Activated T-cell treated with anti-CD3 and anti-CD28 coated beads, Interleukin-2, amount 50 U/mL, for 4 hours (primary cell): Measurements from ENCODE around the gene MGST3. TPM values are rescaled to one million over a fixed set of nuclear protein-coding genes. Genes with fewer than 3 reads are reported as not detected.
"Not testable (repeated sequence)": the region's sequence is repeated elsewhere in the genome, so short reads cannot be mapped to it uniquely, and the experiment has no call there.

Experiments used
- ATAC-seq, 2 donors: fragments of 200-7000 bp; cut with Tn5 transposase; one replicate each; pipeline ENCODE4 v1.10.0; 2021
- DNase-seq: peaks from one replicate; pipeline ENCODE4 v3.0.0-alpha.2; 2020
- H3K27me3 Mint-ChIP-seq: one replicate; pipeline ENCODE4 v1.8.0; 2021; ENCODE audit warnings: low read depth, mixed read lengths
- H3K36me3 Mint-ChIP-seq: one replicate; pipeline ENCODE4 v1.8.0; 2022; ENCODE audit warnings: mixed read lengths; ENCODE audit not compliant: insufficient read depth
- H3K4me1 Mint-ChIP-seq: one replicate; pipeline ENCODE4 v1.8.0; 2021; ENCODE audit warnings: low read depth, mixed read lengths
- H3K4me3 Mint-ChIP-seq: one replicate; pipeline ENCODE4 v1.8.0; 2021; ENCODE audit warnings: mild to moderate bottlenecking, moderate library complexity, mixed read lengths
- H3K9me3 Mint-ChIP-seq: one replicate; pipeline ENCODE4 v1.8.0; 2021; ENCODE audit warnings: mixed read lengths
- total RNA-seq, 3 donors: library from RNA; stranded (reverse); gene quantifications; one replicate each; pipeline ENCODE4 v1.2.1, GENCODE V29; 2021

The MGST3 gene
- 10 to 100 TPM in 2 of 3 donors, 1 to 10 TPM in 1; 7.3 to 12.8 (median 11.5) TPM for total RNA-seq

- no peaks in the 10 kb centered on the region for H3K36me3 Mint-ChIP-seq
- no peak within 1 kb of the TSS for H3K4me3 Mint-ChIP-seq
- peak; percentile 94 for DNase-seq
- H3K27me3 Mint-ChIP-seq: no peaks in the 10 kb centered on the region
- peak; percentile 93 to 94 for ATAC-seq
- H3K4me1 Mint-ChIP-seq: peaks cover 19% of the 10 kb centered on the region
- H3K9me3 Mint-ChIP-seq: no peaks in the 10 kb centered on the region
Measured at GRCh38 chr1:165630629-165631341, at the start of gene MGST3. Gene MGST3, plus strand, starts transcription at chr1:165631234. Its CDS starts 18,614 bp downstream, at chr1:165649848.

GRCh38 chr1:165581926-165582325 is 49.1 kb upstream of the MGST3 start:
- no peaks in the 10 kb centered on the region for H3K4me1 Mint-ChIP-seq
- H3K9me3 Mint-ChIP-seq: no peaks in the 10 kb centered on the region
- H3K4me3 Mint-ChIP-seq: no peak overlapping the region
- H3K27me3 Mint-ChIP-seq: peaks cover 16% of the 10 kb centered on the region
- no peaks in the 10 kb centered on the region for H3K36me3 Mint-ChIP-seq
- ATAC-seq (no peak), DNase-seq (no peak)

- ATAC-seq (no peak), DNase-seq (no peak)
- peaks cover 29% of the 10 kb centered on the region for H3K27me3 Mint-ChIP-seq
Measured at GRCh38 chr1:165586398-165586797, 44.6 kb upstream of the MGST3 start.

GRCh38 chr1:165591391-165591790 is 39.6 kb upstream of the MGST3 start:
- H3K27me3 Mint-ChIP-seq: peaks cover 43% of the 10 kb centered on the region
- H3K36me3 Mint-ChIP-seq, ATAC-seq, H3K4me3 Mint-ChIP-seq, H3K9me3 Mint-ChIP-seq, DNase-seq, H3K4me1 Mint-ChIP-seq: not testable (repeated sequence)

More at GRCh38 chr1:165586398-165586797, 44.6 kb upstream of the MGST3 start:
- Mint-ChIP-seq H3K9me3 (no peaks in the 10 kb centered on the region), H3K4me1 (no peaks in the 10 kb centered on the region), H3K36me3 (no peaks in the 10 kb centered on the region), H3K4me3 (no peak overlapping the region)

- H3K27me3 Mint-ChIP-seq: peaks cover 53% of the 10 kb centered on the region
- no peaks in the 10 kb centered on the region for H3K36me3 Mint-ChIP-seq
- peaks cover 17% of the 10 kb centered on the region for H3K4me1 Mint-ChIP-seq
- ATAC-seq (peak; percentile 36 to 53), DNase-seq (peak; percentile 80)
- no peak overlapping the region for H3K4me3 Mint-ChIP-seq
- no peaks in the 10 kb centered on the region for H3K9me3 Mint-ChIP-seq
Measured at GRCh38 chr1:165592945-165593823, 37.9 kb upstream of the MGST3 start.

- DNase-seq (no peak), ATAC-seq (no peak)
- Mint-ChIP-seq H3K4me3 (no peak overlapping the region), H3K27me3 (peaks cover 44% of the 10 kb centered on the region), H3K4me1 (peaks cover 27% of the 10 kb centered on the region), H3K9me3 (no peaks in the 10 kb centered on the region), H3K36me3 (no peaks in the 10 kb centered on the region)
Measured at GRCh38 chr1:165595246-165595938, 35.6 kb upstream of the MGST3 start.

- no peaks in the 10 kb centered on the region for H3K9me3 Mint-ChIP-seq
- H3K27me3 Mint-ChIP-seq: peaks cover 33% of the 10 kb centered on the region
- peak; percentile 90 for DNase-seq
- no peaks in the 10 kb centered on the region for H3K36me3 Mint-ChIP-seq
- peaks cover 28% of the 10 kb centered on the region for H3K4me1 Mint-ChIP-seq
- ATAC-seq: peak; percentile 98 to 99
- H3K4me3 Mint-ChIP-seq: peak overlapping the region; percentile 89
Measured at GRCh38 chr1:165597883-165598675, 33.0 kb upstream of the MGST3 start.

- Mint-ChIP-seq H3K9me3 (no peaks in the 10 kb centered on the region), H3K36me3 (no peaks in the 10 kb centered on the region), H3K4me3 (peak overlapping the region; percentile 89), H3K27me3 (peaks cover 28% of the 10 kb centered on the region), H3K4me1 (peaks cover 28% of the 10 kb centered on the region)
- ATAC-seq (no peak), DNase-seq (no peak)
Measured at GRCh38 chr1:165598676-165599059, 32.4 kb upstream of the MGST3 start.

GRCh38 chr1:165600793-165601192 is 30.2 kb upstream of the MGST3 start:
- Mint-ChIP-seq H3K4me3 (no peak overlapping the region), H3K4me1 (peaks cover 28% of the 10 kb centered on the region), H3K9me3 (no peaks in the 10 kb centered on the region), H3K36me3 (no peaks in the 10 kb centered on the region), H3K27me3 (peaks cover 17% of the 10 kb centered on the region)
- DNase-seq: no peak
- no peak for ATAC-seq

- no peak for ATAC-seq
- Mint-ChIP-seq H3K27me3 (peaks cover 5% of the 10 kb centered on the region), H3K9me3 (no peaks in the 10 kb centered on the region), H3K4me1 (peaks cover 9% of the 10 kb centered on the region), H3K36me3 (no peaks in the 10 kb centered on the region), H3K4me3 (no peak overlapping the region)
- DNase-seq: no peak
Measured at GRCh38 chr1:165603810-165604209, 27.2 kb upstream of the MGST3 start.

- DNase-seq: no peak
- Mint-ChIP-seq H3K4me3 (no peak overlapping the region), H3K27me3 (peaks cover 9% of the 10 kb centered on the region), H3K36me3 (no peaks in the 10 kb centered on the region), H3K9me3 (no peaks in the 10 kb centered on the region), H3K4me1 (peaks cover 5% of the 10 kb centered on the region)
- ATAC-seq: no peak
Measured at GRCh38 chr1:165605246-165605645, 25.8 kb upstream of the MGST3 start.

- not testable (repeated sequence) for H3K9me3 Mint-ChIP-seq, ATAC-seq, H3K4me3 Mint-ChIP-seq, H3K4me1 Mint-ChIP-seq, H3K36me3 Mint-ChIP-seq, DNase-seq
- H3K27me3 Mint-ChIP-seq: peaks cover 17% of the 10 kb centered on the region
Measured at GRCh38 chr1:165606676-165607075, 24.4 kb upstream of the MGST3 start.

- ATAC-seq: no peak
- no peaks in the 10 kb centered on the region for H3K4me1 Mint-ChIP-seq
Measured at GRCh38 chr1:165610866-165611265, 20.2 kb upstream of the MGST3 start.

GRCh38 chr1:165612062-165612461 is 19.0 kb upstream of the MGST3 start:
- peaks cover 22% of the 10 kb centered on the region for H3K27me3 Mint-ChIP-seq
- H3K4me1 Mint-ChIP-seq: no peaks in the 10 kb centered on the region
- no peak for DNase-seq
- no peaks in the 10 kb centered on the region for H3K36me3 Mint-ChIP-seq
- no peak overlapping the region for H3K4me3 Mint-ChIP-seq
- no peak for ATAC-seq
- H3K9me3 Mint-ChIP-seq: peaks cover 4% of the 10 kb centered on the region

More at GRCh38 chr1:165610866-165611265, 20.2 kb upstream of the MGST3 start:
- no peak overlapping the region for H3K4me3 Mint-ChIP-seq
- no peaks in the 10 kb centered on the region for H3K36me3 Mint-ChIP-seq
- DNase-seq: no peak
- H3K27me3 Mint-ChIP-seq: peaks cover 22% of the 10 kb centered on the region
- H3K9me3 Mint-ChIP-seq: peaks cover 4% of the 10 kb centered on the region
